ENCODE results near the gene IRF5.

The IRF5 gene

GRCh38 chr7:128917122-128917521 lies 20.6 kb upstream of the IRF5 start:
- no peak overlapping the region for H3K4me3 ChIP-seq
- no peak overlapping the region for H3K9ac ChIP-seq
- peaks cover 0 to 10% (median 0%) of the 10 kb centered on the region in 11 experiments; a peak in 7 of 22 replicates for H4K20me1 ChIP-seq
- TF ChIP-seq Cebpa-rat (IDR thresholded peaks at IDR 0.05): no peak
- peaks cover 0 to 30% (median 13%) of the 10 kb centered on the region in 10 experiments; a peak in 15 of 20 replicates for H3K4me1 ChIP-seq
- H3K36me3 ChIP-seq: no peaks in the 10 kb centered on the region
- H3K4me2 ChIP-seq: no peak overlapping the region
- peaks cover 37 to 78% (median 53%) of the 10 kb centered on the region in 11 experiments for H3K27me3 ChIP-seq
- no peaks in the 10 kb centered on the region for H3K9me3 ChIP-seq (replicated peaks in 1 of 11)
- H3K27ac ChIP-seq: no peak overlapping the region

- peaks cover 37 to 72% (median 49%) of the 10 kb centered on the region in 11 experiments for H3K27me3 ChIP-seq
- peaks cover 0 to 30% (median 14%) of the 10 kb centered on the region in 10 experiments; a peak in 15 of 20 replicates for H3K4me1 ChIP-seq
- H3K9me3 ChIP-seq (replicated peaks in 1 of 11): no peaks in the 10 kb centered on the region
- TF ChIP-seq Cebpa-rat (IDR thresholded peaks at IDR 0.05): no peak
- H3K36me3 ChIP-seq: no peaks in the 10 kb centered on the region
- peaks cover 0 to 10% (median 0%) of the 10 kb centered on the region in 11 experiments; a peak in 7 of 22 replicates for H4K20me1 ChIP-seq
- H3K9ac ChIP-seq: no peak overlapping the region
- no peak overlapping the region for H3K4me3 ChIP-seq
- no peak overlapping the region for H3K4me2 ChIP-seq
- no peak overlapping the region for H3K27ac ChIP-seq
Observed at GRCh38 chr7:128918016-128918665, 19.6 kb upstream of the IRF5 start.

- no peak overlapping the region for H3K4me3 ChIP-seq
- no peak for TF ChIP-seq Cebpa-rat (IDR thresholded peaks at IDR 0.05)
- peaks cover 30 to 61% (median 39%) of the 10 kb centered on the region in 11 experiments for H3K27me3 ChIP-seq
- no peak overlapping the region for H3K9ac ChIP-seq
- H3K4me2 ChIP-seq: no peak overlapping the region
- H3K4me1 ChIP-seq: peaks cover 8 to 37% (median 25%) of the 10 kb centered on the region in 10 experiments; a peak in 17 of 20 replicates
- H3K9me3 ChIP-seq (replicated peaks in 1 of 11): no peaks in the 10 kb centered on the region
- no peak overlapping the region for H3K27ac ChIP-seq
- peaks cover 0 to 5% (median 0%) of the 10 kb centered on the region in 11 experiments; a peak in 6 of 22 replicates for H4K20me1 ChIP-seq
- no peaks in the 10 kb centered on the region for H3K36me3 ChIP-seq
Observed at GRCh38 chr7:128919241-128919640, 18.5 kb upstream of the IRF5 start.

- Histone ChIP-seq H3K9me3 (replicated peaks in 1 of 11) (no peaks in the 10 kb centered on the region), H3K4me2 (peak overlapping the region in 7 of 11 experiments; percentile 4 to 38 (median 21); a peak in 9 of 22 replicates)
- no peak for TF ChIP-seq Cebpa-rat (IDR thresholded peaks at IDR 0.05)
Observed at GRCh38 chr7:128919881-128920799, 17.6 kb upstream of the IRF5 start.

GRCh38 chr7:128920913-128921582 lies 16.7 kb upstream of the IRF5 start:
- peak overlapping the region in 7 of 11 experiments; percentile 4 to 38 (median 18); a peak in 9 of 22 replicates for H3K4me2 ChIP-seq
- H3K27me3 ChIP-seq: peaks cover 12 to 43% (median 21%) of the 10 kb centered on the region in 11 experiments

More at GRCh38 chr7:128919881-128920799, 17.6 kb upstream of the IRF5 start:
- Histone ChIP-seq H3K9ac (no peak overlapping the region), H3K27ac (no peak overlapping the region), H4K20me1 (no peaks in the 10 kb centered on the region; a peak in 3 of 22 replicates), H3K36me3 (no peaks in the 10 kb centered on the region), H3K4me3 (no peak overlapping the region), H3K27me3 (peaks cover 21 to 52% (median 30%) of the 10 kb centered on the region in 11 experiments), H3K4me1 (peaks cover 4 to 35% (median 29%) of the 10 kb centered on the region in 10 experiments; a peak in 17 of 20 replicates)

GRCh38 chr7:128921866-128922440 lies 15.8 kb upstream of the IRF5 start:
- H3K4me2 ChIP-seq: peak overlapping the region in 3 of 11 experiments; percentile 10 to 24 (median 24); a peak in 3 of 22 replicates
- peaks cover 17 to 40% (median 31%) of the 10 kb centered on the region in 10 experiments for H3K4me1 ChIP-seq
- H4K20me1 ChIP-seq: no peaks in the 10 kb centered on the region; a peak in 2 of 22 replicates
- TF ChIP-seq Cebpa-rat (IDR thresholded peaks at IDR 0.05): no peak
- H3K4me3 ChIP-seq: no peak overlapping the region
- H3K27ac ChIP-seq: no peak overlapping the region
- H3K27me3 ChIP-seq: peaks cover 3 to 34% (median 12%) of the 10 kb centered on the region in 11 experiments
- no peaks in the 10 kb centered on the region for H3K9me3 ChIP-seq (replicated peaks in 1 of 11)
- H3K36me3 ChIP-seq: no peaks in the 10 kb centered on the region
- no peak overlapping the region; a peak in 1 of 22 replicates for H3K9ac ChIP-seq

More at GRCh38 chr7:128920913-128921582, 16.7 kb upstream of the IRF5 start:
- H3K27ac ChIP-seq: no peak overlapping the region
- H4K20me1 ChIP-seq: no peaks in the 10 kb centered on the region; a peak in 3 of 22 replicates
- no peaks in the 10 kb centered on the region for H3K36me3 ChIP-seq
- no peak overlapping the region for H3K9ac ChIP-seq
- H3K4me1 ChIP-seq: peaks cover 8 to 34% (median 28%) of the 10 kb centered on the region in 10 experiments
- H3K4me3 ChIP-seq: no peak overlapping the region
- no peaks in the 10 kb centered on the region for H3K9me3 ChIP-seq (replicated peaks in 1 of 11)
- TF ChIP-seq Cebpa-rat (IDR thresholded peaks at IDR 0.05): no peak

- Histone ChIP-seq H3K4me1 (peaks cover 18 to 40% (median 31%) of the 10 kb centered on the region in 10 experiments), H3K27me3 (peaks cover 0 to 28% (median 9%) of the 10 kb centered on the region in 11 experiments; a peak in 8 of 22 replicates), H3K4me3 (no peak overlapping the region), H3K4me2 (peak overlapping the region in 2 of 11 experiments; percentile 24 to 53; a peak in 5 of 22 replicates), H3K9me3 (replicated peaks in 1 of 11) (no peaks in the 10 kb centered on the region), H3K9ac (no peak overlapping the region), H3K27ac (no peak overlapping the region), H3K36me3 (no peaks in the 10 kb centered on the region), H4K20me1 (no peaks in the 10 kb centered on the region; a peak in 1 of 22 replicates)
- TF ChIP-seq Cebpa-rat (IDR thresholded peaks at IDR 0.05): no peak
Observed at GRCh38 chr7:128922496-128923410, 15.0 kb upstream of the IRF5 start.
